GM19035 (cell line): Measurements from ENCODE around the gene NINL.

ENCODE experiments used
- ATAC-seq: cut with Tn5 transposase; IDR thresholded peaks from one replicate; pipeline ENCODE4 v1.9.1; 2021; ENCODE audit not compliant: unreplicated experiment

The NINL gene

DNA sequence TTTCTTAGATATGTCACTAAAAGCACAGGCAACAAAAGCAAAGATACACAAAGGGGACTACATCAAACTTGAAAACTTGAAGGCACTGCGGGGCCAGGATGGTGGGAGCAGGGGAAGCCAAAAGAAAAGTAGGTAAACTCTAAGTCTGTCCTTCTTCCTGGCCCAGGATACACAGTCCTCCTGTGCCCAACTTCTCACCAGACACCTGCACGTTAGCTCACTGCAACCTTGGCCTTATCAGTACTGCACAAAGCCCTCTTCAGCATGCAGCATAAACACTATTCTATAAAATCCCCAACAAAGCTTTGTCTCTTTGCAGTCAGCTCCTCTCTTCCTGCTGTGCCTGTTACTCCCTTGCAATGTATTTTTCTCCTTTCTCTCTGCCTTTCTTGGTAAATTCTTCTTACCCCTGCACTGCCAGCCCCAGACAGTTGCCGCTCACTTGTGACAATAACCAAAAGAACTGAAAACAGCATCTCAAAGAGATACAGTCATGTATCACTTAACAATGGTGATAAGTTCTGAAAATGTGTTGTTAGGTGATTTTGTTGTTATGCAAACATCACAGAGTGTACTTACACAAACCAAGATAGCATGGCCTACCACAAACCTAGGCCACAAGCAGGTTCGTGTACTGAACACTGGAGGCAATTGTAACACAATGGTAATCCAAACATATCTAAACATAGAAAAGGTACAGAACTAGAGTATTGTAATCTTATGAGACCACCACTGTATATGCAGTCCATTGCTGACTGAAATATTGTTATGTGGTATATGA is 51.2 kb downstream of the NINL start:
- no peak for ATAC-seq

DNA sequence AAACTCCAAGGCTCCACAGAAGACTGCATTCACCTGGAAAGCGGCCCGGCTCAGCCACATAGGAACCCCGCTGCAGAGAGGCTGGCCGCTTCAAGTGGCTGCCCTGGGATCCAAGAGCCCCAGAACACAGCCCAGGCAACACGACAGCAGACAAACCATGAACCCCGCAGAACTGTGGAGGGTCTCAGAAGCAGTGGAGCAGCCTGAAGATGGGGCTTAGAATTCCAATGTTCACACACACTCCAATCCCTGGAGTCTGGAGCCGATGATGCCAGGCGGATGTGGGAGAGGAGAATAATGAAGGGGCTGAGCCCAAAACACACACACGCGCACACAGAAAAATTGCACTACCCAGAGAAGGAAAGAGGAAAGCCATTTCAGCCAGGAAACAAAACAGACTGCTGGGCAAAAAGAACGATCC is 52.4 kb downstream of the NINL start:
- no peak for ATAC-seq

DNA sequence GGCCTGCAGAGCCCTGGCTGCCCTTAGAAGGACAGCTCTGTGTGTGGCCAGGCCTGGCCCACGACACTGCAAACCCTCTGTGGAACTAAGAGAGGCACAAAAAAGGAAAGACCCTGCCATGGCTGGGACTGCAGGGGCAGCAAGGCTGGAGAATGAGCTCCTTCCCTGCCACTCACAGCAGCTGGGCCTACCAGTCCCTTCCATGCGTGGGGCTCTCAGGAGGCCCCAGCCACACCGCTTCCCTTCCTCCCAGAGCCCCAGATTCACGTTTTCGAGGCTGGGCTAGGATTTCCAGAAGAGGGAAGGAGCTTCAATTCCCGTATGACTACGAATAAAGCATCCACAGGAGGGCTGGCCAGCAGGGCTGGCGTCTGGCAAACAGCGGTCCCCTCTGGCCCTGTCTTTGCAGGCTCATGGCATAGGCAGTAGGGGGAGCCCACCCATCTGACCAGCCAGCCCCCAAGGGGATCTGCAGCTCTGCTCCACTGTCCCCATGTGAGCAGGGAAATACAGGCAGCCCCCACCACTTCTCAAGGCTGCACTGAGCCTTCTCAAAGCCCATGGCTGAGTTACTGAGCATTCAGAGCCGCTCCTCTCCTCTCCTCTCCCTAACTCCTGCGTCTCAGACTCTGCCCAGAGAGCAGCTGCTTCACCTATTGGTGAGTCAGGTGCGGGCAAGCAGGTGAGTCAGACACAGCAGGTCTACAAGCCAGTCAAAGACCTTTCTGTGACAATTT is 53.1 kb downstream of the NINL start:
- ATAC-seq, result no peak

GRCh38 chr20:25529295-25529951 is 55.9 kb downstream of the NINL start:
- ATAC-seq, result no peak

DNA sequence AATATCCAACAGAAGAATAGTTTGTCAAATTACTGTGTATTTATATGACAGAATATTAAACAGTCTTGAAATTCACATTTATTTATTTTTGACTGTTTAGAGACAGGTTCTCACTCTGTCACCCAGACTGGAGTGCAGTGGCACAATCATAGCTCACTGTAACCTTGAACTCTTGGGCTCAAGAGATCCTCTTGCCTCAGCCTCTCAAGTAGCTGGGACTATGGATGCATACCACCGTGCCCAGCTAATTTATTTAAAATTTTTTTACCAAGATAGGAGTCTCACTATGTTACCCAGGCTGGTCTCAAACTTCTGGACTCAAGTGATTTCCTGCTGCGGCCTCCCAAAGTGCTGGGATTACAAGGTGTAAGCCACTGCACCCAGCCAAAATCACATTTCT is 57.4 kb downstream of the NINL start:
- no peak for ATAC-seq

DNA sequence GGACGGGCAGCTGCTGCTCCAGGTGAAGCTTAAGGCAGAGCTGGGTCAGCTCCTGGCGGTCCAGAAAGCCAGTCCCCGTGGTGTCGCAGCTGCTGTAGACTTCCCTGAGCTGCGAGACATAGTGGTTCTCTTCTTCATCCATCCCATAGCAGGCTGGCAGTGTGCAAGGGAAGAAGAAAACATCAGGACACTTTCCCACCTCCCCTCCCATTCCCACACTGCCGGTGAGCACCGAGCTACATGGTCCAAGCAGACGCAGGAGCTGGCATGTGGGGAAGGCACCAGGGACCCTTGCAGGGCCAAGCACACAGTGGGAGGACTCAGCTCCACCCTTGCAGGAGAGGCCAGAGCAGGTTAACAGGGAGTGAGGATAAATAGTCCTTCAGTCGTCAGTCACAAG is 58.9 kb downstream of the NINL start:
- ATAC-seq, result no peak

- ATAC-seq, result no peak
Measured at GRCh38 chr20:25525867-25526266, 59.5 kb downstream of the NINL start.

DNA sequence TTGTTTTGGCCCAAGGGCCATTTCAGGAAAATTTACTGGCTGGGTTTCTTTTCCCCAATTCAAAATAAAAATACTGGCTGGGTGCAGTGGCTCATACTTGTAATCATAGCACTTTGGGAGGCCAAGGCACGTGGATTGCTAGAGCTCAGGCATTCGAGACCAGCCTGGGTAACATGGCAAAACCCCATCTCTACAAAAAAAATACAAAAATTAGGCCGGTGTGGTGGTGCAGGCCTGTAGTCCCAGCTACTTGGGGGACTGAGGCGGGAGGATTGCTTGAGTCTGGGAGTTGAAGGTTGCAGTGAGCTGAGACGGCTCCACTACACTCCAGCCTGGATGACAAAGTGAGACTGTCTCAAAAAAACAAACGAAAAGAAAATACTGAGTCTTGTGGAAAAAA is 60.0 kb downstream of the NINL start:
- ATAC-seq, result no peak

DNA sequence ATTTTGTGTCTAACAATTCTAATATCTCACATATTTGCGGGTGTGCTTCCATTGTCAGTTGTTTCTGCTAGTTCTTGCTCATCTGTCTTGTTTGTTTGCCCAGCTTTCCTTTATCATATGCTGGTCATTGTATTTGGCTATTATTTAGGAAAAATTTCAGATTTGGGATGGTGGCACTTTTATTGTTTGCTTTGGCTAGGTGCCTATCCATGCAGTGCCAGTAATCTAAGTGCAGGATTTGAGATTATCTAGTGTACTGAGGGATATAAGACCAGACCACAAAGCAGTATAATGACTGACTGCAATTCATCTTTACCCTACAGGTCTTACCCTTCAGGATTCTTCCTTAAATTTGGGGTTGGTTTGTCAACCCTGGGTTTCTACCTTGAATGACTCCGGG is 63.9 kb downstream of the NINL start:
- ATAC-seq, result no peak

- ATAC-seq, result no peak
Measured at GRCh38 chr20:25517124-25517523, 68.2 kb downstream of the NINL start.

GRCh38 chr20:25514747-25515340 is 70.5 kb downstream of the NINL start:
- no peak for ATAC-seq

DNA sequence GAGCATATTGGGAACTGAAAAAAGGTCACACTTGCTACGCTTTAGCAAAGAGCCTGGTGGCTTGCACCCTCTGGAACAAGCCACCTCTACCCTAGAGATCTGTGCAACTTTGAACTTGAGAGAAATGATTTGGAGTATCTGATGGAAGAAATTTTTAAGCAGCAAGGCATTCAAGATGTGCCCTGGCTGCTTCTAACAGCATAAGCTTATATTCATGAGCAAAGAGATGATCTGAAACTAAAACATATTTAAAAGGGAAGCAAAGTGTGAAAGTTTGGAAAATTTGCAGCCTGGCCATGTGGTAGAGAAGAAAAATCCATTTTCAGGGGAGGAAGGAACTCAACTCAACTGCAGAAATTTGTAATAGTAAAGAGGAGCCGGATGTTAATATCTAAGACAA is 71.1 kb downstream of the NINL start:
- no peak for ATAC-seq

- no peak for ATAC-seq
Measured at GRCh38 chr20:25512709-25513108, 72.6 kb downstream of the NINL start.

DNA sequence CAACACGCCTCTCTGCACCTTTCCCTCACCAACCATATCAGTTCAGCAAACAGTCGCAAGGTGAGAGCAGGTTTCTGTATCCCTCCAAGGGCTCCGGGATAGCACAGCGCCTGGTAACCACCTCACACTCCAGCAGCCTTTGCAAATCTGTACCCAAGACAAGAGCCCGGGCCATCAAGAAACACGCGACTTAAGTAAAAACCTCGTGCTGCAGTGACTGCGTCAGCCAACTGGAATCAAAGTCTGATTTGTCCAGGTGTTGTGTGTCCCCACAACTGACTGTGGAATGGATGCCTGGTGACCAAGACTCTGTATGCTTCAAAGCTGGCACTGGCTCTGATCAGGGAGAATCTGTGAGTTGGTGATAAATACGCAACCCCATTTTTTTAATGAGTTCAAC is 74.1 kb downstream of the NINL start:
- ATAC-seq, result no peak

- no peak for ATAC-seq
Measured at GRCh38 chr20:25510721-25511120, 74.6 kb downstream of the NINL start.

DNA sequence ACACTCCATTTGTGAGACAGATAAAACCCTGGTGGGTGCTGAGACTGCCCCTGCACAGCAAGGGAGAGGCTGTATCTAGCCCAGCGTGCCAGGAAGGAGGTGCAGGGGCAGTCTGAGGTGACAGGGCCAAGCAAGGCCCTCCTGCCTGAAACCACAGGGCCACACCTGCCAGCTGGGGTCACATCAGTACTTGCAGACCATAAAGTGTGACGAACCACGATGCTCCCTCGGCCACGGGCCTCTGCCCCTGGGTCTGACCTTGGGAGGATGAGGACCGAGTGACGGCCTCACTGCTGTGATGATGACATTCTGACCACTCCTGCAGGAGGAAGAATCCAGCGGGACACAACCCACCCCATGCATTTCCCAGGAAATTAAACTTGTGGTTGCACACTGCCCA is 75.1 kb downstream of the NINL start:
- no peak for ATAC-seq

DNA sequence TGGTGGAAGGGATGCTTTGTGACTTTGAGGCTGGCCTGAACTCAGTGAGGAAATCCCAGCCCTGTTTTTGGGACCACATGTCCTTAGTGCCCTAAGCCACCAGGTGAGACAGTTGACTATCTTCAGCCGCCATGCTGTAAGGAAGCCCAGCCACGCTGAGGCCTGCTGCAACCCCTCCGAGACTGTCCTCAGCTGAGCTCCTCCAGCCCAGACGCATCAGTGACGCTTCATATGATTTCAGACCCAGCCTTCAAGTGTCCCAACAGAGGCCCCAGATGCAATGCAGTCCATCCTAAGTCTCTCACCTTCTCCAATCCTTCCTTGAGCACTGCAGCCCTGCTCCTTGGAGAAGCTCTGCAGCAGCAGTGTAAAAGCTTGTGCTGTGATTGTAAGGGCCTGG is 76.2 kb downstream of the NINL start:
- ATAC-seq, result no peak

DNA sequence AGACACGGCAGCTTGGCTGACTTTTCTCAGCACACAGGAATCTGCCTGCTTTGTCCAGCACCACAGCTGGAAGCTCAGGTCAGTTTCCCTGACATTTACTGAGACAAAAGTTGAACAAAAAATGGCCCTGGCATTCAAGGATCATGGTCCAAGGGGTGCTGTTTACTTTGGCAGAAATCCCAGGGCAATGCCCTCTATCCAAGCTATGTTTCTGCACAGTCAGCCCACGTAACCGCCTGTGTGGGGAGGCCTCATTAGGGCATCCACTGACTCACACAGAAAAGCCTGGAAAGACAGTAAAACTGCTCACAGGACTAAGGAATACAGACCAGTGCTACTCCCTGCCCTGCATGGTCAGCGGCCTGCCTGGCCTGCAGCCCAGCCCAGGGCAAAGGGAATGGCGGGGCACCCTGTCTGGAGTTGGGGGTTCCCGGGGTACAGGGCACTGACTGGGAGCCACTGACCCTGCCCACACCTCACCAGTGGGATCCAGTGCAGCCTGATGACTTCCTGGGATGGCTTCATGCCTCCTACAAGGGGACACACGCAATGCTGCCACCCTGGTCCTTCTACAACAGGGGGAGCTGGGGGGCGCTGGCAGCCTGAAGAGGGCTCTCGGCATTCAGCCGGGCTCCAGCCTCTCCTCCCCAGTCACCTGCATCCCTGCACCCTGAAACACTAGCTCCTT is 77.1 kb downstream of the NINL start:
- no peak for ATAC-seq

GRCh38 chr20:25507385-25508082 is 77.8 kb downstream of the NINL start:
- no peak for ATAC-seq

DNA sequence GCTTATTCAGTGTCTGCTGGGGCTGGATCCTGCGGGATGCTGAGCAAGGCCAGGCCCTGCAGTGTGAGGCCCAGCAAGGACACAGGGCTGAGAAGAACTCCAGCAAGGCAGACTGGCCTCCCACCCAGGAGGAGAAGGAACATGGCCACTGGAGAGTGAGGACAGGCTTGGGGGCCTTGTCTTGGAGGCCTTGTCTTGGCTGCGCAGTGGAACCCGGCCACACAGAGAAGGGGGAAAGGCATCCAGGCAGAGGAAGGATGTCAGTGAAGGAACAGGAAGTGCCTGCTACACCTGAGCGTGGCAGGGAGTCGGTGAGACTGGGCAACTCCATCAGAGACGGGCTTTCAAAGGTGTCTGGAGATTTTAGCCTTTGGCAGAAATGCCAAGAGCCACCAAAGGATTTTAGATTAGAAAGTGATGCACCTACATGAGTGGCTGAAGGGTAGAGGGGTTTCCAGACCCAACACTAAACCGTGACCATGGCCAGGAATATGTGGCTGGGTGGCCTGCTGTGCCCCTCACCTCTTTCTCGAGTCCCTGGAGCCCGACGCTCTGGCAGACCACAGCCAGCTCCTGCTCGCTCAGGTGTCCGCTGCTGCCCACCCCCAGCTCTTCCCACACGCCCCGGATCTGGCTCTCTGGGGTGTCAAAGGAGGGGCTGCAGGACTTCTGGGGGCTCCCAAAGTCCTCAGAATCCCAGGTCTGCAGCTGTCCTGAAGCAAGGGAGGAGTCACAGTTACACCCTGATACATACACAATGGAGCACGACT is 80.8 kb downstream of the NINL start:
- ATAC-seq, result no peak
